ENCODE data around the gene STOML1.

STOML1 gene

GRCh38 chr15:73928971-73929627 is 63.0 kb downstream of the STOML1 start:
- no peak for DNase-seq (ENCODE audit: low spot score)

Measured in HuH-7 (cell line).